Mucosa of descending colon (tissue), 3 donors: ENCODE results near the gene KAZALD1. TPM values are rescaled to one million over a fixed set of nuclear protein-coding genes. Genes with fewer than 3 reads are reported as not detected.

Experiments
- ATAC-seq: fragments of 200-7000 bp; cut with Tn5 transposase; one replicate; pipeline ENCODE4 v1.9.1; 2020; ENCODE audit warnings: mild to moderate bottlenecking, moderate library complexity
- DNase-seq, 3 donors: peaks; one replicate each; pipeline ENCODE4 v3.0.0-alpha.2; 2020
- H3K36me3 ChIP-seq: fragments of 200-600 bp; one replicate; pipeline ENCODE4 v1.8.0; 2021; ENCODE audit warnings: low read depth, mild to moderate bottlenecking
- H3K4me1 ChIP-seq: fragments of 200-600 bp; one replicate; pipeline ENCODE4 v1.8.0; 2021; ENCODE audit warnings: low read depth, mild to moderate bottlenecking
- H3K4me3 ChIP-seq: fragments of 200-600 bp; one replicate; pipeline ENCODE4 v1.8.0; 2021; ENCODE audit warnings: mild to moderate bottlenecking
- H3K9me3 ChIP-seq: fragments of 200-600 bp; one replicate; pipeline ENCODE4 v1.8.0; 2021; ENCODE audit warnings: mild to moderate bottlenecking
- CTCF ChIP-seq: fragments of 200-600 bp; IDR thresholded peaks from one replicate; pipeline ENCODE4 v1.8.0; 2022; ENCODE audit warnings: antibody characterized with exemption, mild to moderate bottlenecking
- intact Hi-C, 2 donors: fragments of 100-400 bp; cut with DNase I in 1 of 2; cut with micrococcal nuclease in 1 of 2; formaldehyde crosslinking; loops; one replicate each; pipeline versions ENCODE4 v1.11.0 to v1.11.1; 2022; cut with DNase I, micrococcal nuclease
- total RNA-seq, 3 donors: library from RNA; stranded (reverse); fragmentation: NEBNext Ultra II Directional in 2 of 3; extraction: Animal tissue kit (Norgen Biotek cat#: 25700) in 2 of 3; gene quantifications; one replicate each; pipeline versions ENCODE4 v1.2.1 to v1.2.4, GENCODE V29; 2021 to 2023
- donor health status: DM: no; HTN: no; CAD: no; lungs with moderate emphysema.
- donor health status: DM: no; HTN: no; CAD: no.
- donor health status: DM: no; HTN: yes; CAD: no.

KAZALD1 gene
- total RNA-seq, 3 donors from 2014 or later = 8.5 to 20.0 (median 16.7) TPM

DNA sequence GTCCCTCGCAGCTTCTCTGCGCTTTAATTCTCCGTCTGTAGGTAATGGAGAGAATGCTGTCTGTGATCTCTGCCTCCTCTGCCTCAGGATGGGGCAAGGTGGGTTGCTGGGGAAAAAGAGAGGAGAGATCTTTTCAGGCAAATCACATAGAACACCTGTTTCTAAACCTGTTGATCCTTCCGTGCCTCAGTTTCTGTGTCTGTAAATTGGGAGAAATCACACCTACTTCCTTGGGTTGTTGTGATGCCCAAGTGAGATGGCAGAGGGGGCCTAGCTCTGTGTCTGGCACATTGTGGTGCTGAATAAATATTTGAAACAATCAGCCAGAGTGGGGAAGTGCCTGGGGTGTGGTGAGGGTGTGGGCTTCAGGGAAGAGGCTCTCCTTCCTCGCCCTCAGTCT, 28.8 kb downstream of the KAZALD1 start:
- no peak for DNase-seq
- intact Hi-C loops = loop anchor here in 1 of 2 donors (10.0 kb wide), 1 partner anchor 54 kb away; no protein-coding TSS in a partner anchor
- H3K4me1 ChIP-seq = no peaks in the 10 kb centered on the region

GRCh38 chr10:101091546-101092290, 29.9 kb downstream of the KAZALD1 start:
- intact Hi-C loops = loop anchor here in 1 of 2 donors (10.0 kb wide), 1 partner anchor 53 kb away; no protein-coding TSS in a partner anchor
- no peaks in the 10 kb centered on the region for H3K36me3 ChIP-seq
- DNase-seq (no peak), ATAC-seq (no peak)
- TF ChIP-seq CTCF = no peak
- no peaks in the 10 kb centered on the region for H3K9me3 ChIP-seq
- no peaks in the 10 kb centered on the region for H3K4me1 ChIP-seq
- no peak overlapping the region for H3K4me3 ChIP-seq

More for the DNA sequence above, 28.8 kb downstream of the KAZALD1 start:
- no peaks in the 10 kb centered on the region for H3K36me3 ChIP-seq
- no peak overlapping the region for H3K4me3 ChIP-seq
- no peak for TF ChIP-seq CTCF
- ATAC-seq = no peak
- no peaks in the 10 kb centered on the region for H3K9me3 ChIP-seq

- Histone ChIP-seq H3K4me1 (no peaks in the 10 kb centered on the region), H3K9me3 (no peaks in the 10 kb centered on the region), H3K4me3 (no peak overlapping the region), H3K36me3 (no peaks in the 10 kb centered on the region)
- intact Hi-C loops = loop anchor here in 1 of 2 donors (10.0 kb wide), 1 partner anchor 52 kb away; no protein-coding TSS in a partner anchor
- DNase-seq (no peak), ATAC-seq (no peak)
- no peak for TF ChIP-seq CTCF
These were observed 31.1 kb downstream of the KAZALD1 start for GRCh38 chr10:101092881-101093354.

DNA sequence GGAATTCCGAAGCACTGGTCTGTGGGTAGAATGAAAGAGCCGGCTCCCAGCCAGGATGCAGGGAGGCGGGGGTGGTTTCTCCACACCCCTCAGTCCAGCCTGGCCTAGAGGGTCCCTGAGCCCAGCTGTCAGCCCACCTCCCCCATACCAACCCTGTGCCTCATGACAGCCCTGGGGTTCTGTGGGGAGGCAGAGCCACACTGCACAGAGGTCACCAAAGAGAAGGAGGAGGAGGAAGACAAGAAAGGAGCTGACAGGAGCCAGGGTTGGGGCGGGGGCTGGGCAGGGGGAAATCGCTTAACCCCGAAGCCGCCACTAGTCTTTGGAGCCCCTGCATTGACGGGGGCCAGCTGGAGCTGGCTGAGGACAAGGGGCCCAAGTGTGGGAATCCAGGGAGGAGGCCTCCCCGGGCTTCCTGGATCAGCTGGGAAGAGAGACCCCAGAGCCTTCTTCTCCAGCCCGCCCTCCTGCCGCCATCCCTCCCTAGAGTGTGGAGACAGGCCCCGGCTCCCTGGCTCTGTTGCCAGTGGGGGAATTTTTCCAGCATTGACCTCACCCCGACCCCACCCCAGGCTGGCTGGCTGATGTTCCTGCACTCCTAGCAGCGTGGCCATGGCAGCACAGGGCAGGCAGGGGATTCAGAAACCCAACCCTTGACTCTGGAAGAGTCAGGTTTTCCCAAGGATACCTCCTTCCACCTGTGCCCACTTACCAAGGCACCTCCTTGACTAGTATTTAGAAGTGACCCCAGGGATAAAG, 32.5 kb downstream of the KAZALD1 start:
- intact Hi-C loops = loop anchor here in 1 of 2 donors (10.0 kb wide), 1 partner anchor 51 kb away; no protein-coding TSS in a partner anchor
- Histone ChIP-seq H3K9me3 (no peaks in the 10 kb centered on the region), H3K36me3 (no peaks in the 10 kb centered on the region), H3K4me1 (no peaks in the 10 kb centered on the region), H3K4me3 (no peak overlapping the region)
- TF ChIP-seq CTCF = no peak
- DNase-seq (no peak), ATAC-seq (no peak)

DNA sequence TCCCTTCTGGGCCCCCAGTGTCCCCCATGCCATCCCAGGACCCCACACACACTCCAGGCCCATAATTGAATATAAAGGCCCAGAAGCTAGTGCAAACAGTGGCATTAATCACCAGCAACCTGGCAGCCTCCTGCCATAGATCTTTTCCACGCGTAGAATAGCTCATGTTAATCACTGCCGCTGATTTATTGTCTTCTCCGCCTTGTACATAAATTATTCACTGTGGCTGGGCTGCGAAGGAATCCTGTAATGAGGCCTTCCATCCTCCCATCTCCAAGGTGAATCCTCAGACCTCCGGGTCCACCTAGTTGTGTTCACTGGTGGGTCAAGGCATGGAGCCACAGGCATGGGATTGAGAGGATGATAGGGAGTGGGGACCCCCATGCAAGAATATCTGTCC, 33.2 kb downstream of the KAZALD1 start:
- H3K4me1 ChIP-seq = no peaks in the 10 kb centered on the region

More for the DNA sequence above, 33.2 kb downstream of the KAZALD1 start:
- Histone ChIP-seq H3K36me3 (no peaks in the 10 kb centered on the region), H3K4me3 (no peak overlapping the region), H3K9me3 (no peaks in the 10 kb centered on the region)
- intact Hi-C loops = loop anchor here in 1 of 2 donors (10.0 kb wide), 1 partner anchor 50 kb away; no protein-coding TSS in a partner anchor
- ATAC-seq = no peak
- DNase-seq = no peak
- no peak for TF ChIP-seq CTCF
